HG03442 (cell line): ENCODE results near the gene ASTN1.

Source experiments
- ATAC-seq: cut with Tn5 transposase; IDR thresholded peaks from one replicate; pipeline ENCODE4 v1.9.1; 2021; ENCODE audit warnings: mild to moderate bottlenecking, moderate library complexity; ENCODE audit not compliant: unreplicated experiment

ASTN1 gene

DNA sequence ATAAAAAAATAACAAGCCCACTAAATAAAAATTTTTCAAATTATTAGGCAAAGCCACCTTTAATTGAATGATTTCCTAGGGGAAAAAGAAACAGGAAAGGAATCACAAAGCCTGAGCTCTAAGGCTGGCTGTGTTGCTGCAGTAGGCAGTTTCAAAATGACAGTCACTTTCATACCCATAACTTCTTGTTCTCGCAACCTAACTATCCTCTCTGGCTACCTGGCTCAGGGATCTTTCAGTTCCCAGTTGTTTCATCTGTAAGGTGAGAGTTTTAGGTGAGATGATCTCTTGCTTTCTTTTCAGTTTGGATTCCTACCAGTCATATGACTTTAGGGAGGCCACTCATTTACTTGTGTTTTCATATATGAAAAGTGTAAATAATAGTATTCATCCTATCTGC is 226.1 kb downstream of the ASTN1 start:
- ATAC-seq, result no peak

DNA sequence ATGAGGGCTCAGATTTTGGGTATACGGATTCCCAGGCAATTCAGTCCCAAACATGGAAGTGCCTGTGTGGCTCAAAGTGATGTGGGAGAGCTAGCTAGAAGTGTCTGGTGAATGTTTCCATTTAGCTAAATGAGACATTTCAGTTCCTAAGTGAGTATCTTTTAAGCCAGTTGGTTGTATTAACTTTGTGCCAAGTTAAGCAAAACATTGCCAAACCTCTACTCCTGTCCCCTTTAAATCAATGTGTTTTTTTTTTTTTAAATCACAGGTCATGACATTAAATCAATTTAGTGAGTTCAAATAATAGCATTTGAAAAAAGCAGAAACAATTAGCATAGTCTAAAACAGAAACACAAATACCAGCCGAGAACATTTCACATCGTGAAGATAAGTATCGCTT is 230.1 kb downstream of the ASTN1 start:
- ATAC-seq, result no peak

DNA sequence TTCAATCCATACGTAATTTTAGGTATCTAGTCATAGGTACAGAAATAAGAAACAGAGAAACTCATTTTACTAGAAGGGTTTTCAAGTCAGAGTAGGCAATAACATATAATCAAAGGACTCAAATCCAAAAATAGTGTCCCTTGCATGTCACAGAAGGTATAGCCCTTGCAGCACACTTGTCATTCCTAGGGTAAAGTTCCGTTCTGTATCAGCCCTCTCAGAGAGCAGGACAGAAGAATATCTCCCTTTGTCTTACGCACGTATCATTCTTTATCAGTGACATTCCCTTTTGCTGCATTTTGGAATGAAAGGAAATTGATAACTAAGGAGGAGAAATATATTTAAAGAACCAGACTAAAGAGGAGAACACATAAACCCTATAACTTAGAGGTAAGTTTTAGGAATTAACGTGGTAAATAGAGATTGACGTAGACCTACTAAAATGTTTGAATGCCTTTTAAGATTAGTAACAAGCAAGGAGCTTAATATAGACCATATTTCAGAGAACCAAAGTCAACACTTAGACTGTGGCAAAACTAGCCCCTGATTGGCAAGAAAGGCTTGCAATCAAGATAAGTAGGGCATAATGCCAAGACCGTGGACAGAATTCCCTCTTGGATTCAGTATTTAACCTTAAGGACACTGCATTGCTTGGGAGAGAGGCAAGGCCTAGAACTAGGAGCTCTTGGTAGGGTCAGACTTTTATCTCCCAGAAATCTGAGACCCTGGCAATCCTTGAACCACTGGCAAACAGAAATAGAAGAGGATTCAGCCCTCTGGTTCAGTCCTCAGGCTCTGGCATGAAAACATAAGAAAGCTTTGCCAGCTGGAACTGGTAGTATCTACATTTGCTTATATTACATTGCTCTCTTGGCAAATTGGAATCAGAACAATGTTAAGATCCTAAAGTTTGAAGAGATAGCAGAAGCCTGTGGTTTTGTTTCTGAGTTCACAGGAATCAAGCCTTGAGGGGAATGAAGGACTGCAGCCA is 232.1 kb downstream of the ASTN1 start:
- ATAC-seq, result no peak

DNA sequence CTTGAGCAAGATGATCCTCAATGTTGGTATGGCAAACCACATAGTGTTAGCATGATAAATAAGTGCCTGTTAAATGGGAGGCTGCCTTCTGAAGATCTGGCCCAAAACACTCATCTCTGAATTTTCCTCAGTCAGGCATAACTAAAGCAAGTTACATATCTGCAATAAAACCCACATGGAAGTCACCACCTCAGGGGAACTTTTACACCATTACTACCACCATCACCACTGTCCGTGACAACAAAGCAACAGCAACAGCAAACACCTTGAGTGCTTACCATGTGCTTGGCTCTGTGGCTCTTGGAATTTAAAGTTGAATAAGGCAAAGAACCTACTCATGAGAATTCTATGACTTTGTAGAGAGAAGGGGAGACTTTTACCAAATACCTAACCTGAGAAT is 233.0 kb downstream of the ASTN1 start:
- no peak for ATAC-seq

DNA sequence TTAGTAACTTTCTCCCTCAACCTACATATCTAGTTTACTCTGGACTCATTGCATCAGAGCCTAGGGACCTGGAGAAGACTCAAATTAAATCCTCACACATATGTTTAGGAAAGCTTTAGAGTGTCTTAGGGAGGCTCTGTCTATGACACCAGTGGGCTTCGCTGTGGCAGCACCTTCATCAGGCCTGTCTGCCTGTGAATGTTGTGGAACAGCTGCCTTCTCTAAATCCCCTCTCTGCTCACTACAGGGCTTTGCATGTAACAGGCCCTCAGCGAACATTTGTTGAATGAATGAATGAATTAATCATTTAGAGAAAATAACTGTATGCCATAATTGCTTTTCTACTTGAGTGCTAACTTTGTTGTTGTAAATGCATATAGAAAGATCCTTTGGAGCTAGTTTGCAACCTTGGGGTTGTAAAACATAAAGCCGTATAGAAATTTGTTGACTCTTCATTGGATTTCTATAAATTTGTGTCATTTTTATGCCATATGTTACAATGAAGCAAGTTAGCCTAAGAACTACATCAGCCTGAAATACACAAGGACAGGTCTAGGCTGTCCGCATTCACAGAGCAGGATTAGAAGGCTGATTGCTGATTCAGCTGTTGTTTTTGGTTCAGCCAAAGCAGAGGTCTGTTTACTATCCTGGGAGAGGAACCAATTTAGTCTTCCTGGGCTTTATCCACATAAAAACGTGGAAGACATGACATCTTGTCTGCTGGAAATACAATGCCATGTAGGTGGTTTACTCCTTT is 238.0 kb downstream of the ASTN1 start:
- ATAC-seq, result no peak

DNA sequence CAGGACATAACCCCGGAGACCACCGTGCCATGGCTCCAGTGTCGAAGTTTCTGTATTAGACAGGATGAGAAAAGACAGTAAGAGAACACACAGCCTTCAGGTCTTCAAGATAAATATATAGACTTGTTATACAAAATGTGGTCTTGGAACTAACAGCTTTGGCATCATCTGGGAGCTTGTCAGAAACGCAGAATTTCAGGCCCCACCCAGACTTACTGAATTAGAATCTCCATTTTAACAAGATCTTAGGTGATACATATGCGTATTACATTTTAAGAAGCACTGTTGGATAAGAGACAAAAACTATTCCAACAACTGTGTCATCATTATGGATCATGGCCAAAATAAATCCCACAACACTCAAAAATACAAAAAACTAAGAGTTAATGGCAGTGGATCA is 239.3 kb downstream of the ASTN1 start:
- no peak for ATAC-seq

DNA sequence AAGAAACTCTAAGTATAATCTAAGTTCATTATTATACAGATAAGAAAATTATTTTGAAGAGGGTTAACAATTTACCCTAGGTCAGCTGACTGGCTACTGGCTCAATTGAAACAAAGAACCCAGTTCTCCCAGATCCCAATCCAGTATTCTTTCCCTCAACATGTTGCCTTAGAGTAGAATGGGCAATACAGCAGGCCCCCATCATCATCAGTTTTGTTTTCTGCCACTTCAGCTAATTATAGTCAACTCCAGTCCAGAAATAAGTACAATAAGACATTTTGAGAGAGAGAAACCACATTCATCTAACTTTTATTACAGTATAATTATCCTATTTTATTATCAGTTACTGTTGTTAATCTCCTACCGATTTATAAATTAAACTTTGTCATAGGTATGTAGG is 241.2 kb downstream of the ASTN1 start:
- ATAC-seq, result no peak

DNA sequence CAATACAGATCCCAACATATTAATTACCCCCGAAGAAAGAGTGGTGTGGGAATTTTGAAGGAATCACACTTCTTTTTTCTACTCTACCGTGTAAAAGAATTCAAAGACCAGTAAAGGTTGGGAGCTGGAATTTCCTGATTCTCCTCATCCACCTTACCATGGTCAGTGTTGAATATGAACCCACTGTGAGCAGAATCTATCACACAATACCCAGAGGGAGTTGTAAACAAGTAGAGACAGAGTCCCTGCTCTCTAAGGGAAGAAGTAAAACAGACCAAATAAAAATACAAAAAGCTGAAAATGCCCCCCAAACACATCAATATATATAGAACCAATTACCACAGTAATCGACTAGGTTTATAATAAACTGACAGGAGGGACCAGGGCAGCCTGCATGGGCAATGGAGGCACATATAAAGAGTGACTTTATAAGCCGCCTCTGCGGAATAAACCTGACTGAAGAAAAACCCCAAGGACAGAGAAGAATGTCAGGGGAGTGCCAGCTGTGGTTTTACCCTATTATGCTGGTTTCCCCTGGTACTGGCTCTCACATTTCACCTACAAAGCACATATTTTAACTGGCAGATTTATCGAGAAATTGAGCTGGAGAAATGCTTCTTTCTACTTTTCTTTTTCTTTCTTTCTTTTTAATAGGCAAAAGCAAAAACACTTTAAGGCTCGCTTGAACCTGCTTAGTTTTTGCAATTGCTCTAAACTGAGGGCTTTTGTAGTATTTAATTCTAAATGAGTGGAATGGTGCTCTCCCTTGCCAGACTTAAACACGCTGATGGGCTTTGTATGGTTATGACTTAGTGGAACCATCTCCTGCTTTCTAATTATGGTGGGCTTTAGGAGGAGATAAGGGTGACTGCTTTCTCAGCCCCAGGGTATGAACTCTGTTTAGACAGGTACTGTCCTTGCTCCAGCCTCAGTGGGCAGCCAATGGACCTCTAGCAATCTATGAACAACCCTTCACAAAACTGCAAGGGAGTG is 244.8 kb downstream of the ASTN1 start:
- peak; percentile 44 for ATAC-seq

DNA sequence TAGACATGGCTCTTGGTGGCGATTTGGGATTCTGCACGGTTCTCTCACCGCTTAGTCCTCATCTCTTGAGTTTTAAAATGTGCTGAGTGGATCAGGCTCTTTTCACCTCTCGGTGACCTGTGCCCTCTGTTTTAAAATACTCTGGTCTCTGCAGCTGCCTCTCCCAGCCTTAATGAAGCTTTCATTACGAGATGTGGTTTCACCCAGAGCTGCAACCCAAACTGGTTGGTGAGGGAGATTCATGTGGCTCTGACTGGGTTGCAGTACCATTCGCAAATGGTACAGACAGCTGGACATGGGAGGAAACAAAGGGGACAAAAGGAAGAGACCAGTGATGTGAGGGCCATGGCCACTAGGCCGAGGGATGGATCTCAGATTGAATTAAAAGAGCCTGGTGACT is 258.9 kb downstream of the ASTN1 start:
- ATAC-seq, result no peak

DNA sequence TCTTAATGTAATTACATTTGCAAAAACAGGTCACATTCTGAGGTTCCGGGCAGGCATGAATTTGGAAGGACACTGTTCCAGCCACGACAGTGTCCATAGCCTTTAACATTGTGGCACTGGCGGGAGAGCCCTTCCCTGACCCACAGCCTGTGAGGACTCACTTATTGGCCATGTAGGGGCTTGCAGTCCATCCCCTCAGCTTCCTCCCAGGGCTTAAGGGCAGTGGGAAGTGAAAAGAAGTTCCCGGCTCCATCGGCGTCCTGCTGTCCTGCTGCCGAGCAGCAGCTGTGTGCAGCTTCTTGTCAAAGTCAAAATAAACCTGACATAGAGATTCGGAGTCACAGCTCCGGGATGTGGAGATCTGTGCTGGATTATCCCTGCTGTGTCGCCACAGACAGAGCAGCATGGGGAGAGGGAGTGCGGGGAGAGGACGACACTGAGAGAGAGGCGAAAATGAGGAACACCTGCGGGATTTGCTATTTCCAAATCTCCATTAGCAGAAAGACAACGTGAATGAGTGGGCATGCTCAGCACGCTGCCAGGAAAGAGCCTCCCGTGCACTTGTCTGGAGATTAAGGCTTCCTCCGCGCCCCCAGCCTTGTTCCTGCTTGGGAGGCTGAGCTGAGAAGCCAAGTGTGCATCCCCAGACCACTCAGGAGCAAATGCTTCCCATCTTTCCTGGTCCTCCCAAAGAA is 260.3 kb downstream of the ASTN1 start:
- ATAC-seq, result no peak

DNA sequence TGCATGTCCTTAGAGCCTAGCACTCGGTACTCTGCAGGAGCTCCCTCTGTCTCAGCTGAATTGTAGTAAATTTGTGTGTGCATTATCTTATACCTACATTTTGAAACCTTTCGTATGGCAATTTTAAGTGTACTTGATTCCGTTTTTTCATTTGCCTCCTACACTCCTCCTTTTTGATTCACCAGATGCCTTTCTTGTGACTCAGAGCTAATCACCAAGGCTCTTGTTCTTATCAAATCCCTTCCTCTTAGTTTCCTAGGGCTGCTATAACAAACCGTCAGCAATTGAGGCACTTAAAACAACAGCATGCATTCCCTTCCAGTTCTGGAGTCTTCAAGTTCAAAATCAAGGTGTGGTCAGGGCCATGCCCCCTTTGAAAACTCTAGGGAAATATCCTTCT is 261.0 kb downstream of the ASTN1 start:
- ATAC-seq, result no peak

DNA sequence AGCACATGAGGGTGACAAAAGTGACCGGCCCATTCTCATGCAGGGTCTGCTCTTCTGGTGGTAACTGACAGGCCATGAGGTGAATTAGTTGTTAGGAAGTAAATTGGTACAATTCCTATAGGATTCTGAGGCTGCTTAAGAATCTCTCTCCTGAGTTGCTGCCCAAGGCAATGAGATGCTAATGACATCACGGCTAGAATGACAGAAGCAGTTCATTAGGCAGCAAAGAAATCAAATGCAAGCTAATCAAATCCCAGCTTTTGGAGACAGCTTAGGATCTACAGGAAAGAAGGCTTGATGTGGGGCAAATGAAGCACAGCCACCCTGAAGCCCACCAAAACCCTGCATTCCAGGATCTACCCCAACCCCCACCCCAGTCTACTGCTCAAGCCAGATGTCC is 265.2 kb downstream of the ASTN1 start:
- ATAC-seq, result no peak

DNA sequence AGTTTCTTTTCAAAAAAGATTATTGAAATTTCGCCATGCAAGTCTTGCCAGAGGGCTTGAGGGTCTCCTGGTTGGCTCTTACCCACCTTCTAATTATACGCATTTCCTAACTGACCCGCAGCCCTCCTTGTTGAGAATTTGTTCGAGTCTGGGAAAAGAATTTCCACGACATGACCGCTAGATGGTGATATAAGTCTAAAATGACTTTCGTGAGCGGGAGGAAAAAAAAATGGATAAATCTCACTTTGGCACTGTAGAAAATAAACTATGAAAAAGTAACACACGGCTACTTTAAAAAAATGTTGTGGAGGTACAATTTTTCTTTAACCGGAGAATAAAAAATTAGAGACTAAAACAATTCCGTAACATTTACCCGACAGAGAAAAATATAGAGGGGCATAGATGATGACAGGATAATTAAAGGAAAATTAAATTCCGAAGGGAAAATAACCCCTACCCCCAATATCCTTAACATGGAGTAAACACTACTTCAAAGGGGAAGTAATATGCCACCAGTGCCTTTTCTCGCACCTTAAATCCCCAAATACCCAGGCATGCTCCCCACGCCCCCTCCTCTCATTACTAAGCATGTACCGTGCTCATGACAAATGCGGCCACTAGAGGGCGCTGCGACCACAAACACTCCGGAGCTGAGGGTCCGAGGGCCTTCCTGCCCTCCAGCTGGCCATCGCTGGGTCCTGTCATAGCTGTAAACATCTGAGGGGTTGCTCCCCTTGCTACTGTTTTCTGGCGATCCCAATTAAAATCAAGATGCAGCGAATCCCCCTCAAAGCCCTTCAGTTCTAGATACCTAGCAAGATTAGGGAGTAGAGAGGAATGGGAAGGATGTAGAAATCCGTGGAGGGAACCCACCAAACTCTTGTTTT is 266.9 kb downstream of the ASTN1 start:
- no peak for ATAC-seq

DNA sequence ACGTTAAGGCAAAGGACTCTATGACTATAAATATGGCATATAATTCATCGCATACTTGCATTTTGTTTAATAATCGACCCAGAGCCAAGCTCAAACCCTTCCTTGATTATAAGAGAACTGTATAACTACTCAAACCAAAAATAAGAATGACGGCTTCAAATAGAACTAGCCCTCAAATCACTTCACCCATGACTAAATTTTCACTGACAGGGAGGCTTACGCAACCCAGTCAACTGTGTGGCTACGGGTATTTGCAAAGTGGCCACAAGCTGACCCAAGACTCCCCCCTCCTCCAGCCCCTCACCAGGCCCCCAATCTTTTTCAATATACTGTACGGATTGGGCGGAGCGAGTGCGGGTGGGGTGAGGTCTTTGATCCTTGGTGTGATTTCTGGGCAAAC is 268.3 kb downstream of the ASTN1 start:
- ATAC-seq, result no peak

DNA sequence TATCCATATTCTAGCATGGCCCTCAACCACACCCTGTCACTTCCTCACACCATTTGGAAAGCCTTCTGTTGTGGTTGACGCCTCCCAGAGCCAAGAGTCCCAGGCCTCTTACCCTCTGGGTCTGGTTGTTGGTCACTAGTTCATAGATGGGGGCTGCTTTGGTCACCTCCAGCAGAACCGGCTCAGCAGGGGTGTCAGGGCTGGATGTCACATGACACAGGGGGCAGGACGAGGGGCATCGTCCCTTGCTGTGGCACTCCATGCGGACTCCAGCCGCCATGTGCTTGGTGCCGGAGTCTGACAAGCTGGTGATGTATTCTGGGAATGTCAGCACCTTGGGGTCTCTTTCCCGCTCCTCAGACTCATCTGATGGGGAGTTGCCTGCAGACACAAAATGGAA is 270.1 kb downstream of the ASTN1 start:
- ATAC-seq, result no peak

DNA sequence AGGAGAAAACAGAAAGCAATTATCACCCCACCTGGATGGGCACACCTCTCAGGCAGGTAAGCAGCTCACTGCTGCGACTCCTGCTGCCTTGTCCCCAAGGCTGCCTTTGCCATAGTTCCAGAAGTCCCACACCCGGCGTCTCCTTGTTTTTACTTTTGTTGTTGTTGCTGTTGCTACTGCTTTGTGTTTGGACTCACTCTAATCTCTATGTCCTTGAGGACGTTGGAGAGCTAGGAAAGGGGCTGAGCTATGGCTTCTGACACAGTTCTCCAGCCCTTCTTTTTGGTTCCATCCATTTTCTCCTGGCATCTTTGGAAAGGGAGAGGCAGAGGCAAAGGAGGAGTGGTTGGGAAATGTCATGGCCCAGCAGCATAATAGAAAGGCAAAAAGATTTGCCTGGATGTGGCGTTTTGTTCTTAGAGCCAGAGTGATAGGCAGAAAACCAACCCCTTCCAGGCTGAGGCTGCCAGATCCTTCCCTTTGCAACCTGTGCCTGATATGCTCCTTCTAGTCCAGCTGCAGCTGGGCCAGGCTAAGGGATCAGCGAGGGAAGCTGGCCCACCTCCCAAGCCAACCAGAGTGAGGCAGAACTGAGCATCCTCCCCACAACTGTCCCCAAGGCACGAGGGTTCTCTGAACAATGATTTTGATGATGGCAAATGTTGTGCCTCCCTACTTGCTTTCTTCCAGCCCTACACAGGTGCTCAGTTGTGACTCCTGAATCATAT is 270.7 kb downstream of the ASTN1 start:
- no peak for ATAC-seq

DNA sequence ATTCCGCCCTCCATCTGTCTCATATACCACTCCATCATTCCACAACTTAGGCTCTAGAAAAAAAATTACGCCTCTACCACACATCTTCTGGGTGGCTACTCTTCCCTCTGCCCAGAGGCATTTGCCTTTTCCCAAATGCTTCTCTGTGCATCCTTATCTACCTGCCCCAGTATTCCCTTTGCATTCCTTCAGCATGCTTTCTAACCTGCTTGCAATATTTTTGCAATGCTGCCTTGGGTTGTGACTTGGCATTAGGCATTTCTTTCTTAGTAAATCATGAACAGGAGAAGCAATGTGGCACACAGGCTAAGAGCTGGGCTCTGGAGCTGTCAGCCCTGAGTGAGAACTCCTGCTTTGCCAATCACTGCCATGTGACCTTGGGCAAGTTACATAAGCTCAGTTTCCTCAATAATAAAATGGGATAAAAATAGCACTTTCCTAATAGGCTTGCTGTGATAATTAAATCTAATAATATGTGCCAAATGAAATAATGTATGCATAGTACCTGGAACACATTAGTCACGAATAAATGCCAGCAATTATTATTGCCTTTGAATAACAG is 276.0 kb downstream of the ASTN1 start:
- no peak for ATAC-seq

DNA sequence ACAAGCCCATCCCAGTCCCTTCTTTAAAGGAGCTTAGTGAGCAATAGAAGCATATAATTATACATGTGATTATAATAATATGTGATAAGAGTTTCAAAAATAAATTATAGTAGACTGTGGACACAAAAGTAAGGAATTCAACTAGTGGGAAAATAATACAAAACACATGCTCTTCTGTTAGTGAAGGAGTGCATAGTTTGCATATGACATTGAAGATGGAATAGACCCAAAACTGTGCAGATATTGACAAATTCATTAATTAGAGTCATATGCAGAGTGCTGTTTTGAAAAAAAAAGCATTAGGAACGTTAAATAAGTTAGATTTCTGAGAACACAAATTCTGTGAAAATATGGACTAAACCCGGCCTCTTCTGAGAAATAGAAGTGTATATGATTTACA is 278.8 kb downstream of the ASTN1 start:
- no peak for ATAC-seq
